ENCODE data around the gene TMEM273.
A peak's percentile ranks its signal among the peaks of the same experiment; 100 is the strongest.

The TMEM273 gene

DNA sequence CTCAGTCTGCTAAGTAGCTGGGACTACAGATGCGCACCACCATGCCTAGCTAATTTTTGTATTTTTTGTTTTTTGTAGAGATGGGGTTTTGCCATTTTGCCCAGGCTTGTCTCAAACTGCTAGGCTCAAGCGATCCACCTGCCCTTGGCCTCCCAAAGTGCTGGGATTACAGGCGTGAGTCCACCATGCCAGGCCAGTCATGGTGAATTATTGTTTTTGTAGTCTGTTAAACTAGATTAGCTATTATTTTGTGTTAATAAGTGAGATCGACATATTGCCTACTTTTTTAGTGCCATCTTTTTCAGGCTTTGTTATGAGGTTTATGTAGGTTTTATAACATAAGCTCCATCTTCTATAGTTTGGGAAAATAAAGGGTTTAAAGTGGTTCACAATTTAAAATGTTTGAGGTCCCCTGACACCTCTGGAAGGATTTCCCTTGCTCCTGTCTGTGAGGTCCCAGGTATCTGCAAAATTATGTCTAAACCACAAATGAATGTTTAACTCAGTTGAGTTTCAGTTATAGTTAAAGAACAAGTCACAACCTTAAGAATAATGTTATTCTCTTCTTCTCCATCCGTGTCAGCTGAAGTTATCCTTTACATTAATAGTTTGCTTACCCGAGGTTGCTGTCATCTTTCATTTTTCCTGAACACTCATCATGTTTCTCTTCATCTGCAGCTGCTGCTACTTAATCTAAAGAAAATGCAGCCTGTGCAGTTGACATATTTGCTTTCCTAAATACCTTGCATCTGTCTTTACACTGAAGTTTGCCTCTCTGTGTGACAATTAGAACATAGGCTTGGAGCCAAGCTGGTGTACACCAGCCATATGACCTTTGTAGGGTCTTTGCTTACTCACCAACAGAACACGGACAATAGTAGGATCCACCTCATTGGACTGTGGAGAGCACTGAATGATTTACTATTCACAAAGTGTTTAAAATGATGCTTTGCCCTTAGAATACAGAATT, 63.9 kb downstream of the TMEM273 start:
- intact Hi-C loops (cut with DNase I), result no loop called here
- DNase-seq, result no peak

DNA sequence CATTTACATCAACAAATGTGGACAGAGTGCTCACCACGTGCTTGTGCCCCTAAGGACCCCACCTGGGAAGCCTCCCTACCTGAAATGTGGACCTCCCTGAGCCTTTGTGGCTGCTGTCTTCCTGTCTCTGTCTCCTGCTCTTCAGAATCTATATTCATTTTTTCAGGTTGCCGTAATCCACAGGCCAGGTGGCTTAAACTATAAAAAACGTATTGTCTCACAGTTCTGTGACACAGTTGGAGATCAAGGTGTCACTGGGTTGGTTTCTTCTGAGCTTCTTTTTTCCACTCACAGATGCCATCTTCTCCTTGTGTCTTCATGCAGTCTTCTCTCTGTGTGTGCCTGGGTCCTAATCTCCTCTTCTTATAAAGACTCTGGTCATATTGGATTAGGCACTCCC, 67.3 kb downstream of the TMEM273 start:
- DNase-seq, result no peak
- intact Hi-C loops (cut with DNase I), result no loop called here

DNA sequence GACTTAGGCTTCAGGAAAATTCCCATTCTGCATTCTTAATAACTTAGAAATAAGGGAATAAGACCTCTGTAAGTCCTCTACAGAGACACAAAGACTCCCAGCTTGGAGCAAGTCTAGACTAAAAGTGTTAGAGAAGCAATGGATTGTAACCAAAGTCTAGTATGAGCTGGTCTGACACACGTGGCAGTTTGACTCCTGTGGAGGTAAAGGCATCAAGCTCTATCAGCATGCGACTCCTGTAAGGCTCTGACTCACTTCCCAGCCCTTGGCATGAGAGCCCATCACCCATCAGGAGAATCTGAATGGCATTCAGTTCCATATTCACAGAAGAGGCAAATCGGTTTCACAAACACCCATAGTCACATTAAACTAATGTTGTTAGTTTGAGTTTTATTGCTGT, 68.4 kb downstream of the TMEM273 start:
- no peak for DNase-seq
- intact Hi-C loops (cut with DNase I), result loop anchor here (5.0 to 10.0 kb wide), 2 partner anchors 37 to 135 kb away; no protein-coding TSS in a partner anchor

DNA sequence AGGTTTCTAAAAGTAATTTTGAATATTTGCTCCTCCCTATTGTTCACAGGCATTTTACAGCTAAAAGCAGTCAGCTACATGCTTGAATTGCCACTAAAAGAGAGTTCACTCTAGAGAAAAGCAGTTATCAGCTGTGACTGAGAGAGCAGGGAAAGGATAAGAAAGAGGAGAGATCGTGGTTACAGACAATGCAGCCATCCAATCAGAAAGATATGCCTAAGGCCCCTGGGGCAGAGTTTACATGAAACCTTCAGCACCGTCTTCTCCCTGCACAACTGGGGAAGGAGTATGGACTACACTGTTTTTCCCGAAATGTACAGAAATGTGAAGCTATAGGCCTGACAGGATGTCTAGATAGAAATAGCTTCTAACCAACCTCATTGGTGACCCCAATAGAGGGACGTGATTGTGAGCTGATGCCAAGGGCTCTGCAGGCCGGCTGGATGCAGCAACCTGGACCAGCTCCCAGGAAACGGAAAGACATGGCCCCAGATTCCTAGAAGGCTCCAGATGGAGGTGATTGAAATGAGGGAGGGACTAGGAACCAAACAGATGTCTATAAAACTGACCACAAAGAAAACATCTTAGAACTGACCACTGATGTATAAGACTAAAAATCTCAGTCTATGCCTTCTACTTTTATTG, 69.6 kb downstream of the TMEM273 start:
- intact Hi-C loops (cut with DNase I), result loop anchor here (5.0 to 10.0 kb wide), 2 partner anchors 36 to 134 kb away; no protein-coding TSS in a partner anchor
- no peak for DNase-seq

DNA sequence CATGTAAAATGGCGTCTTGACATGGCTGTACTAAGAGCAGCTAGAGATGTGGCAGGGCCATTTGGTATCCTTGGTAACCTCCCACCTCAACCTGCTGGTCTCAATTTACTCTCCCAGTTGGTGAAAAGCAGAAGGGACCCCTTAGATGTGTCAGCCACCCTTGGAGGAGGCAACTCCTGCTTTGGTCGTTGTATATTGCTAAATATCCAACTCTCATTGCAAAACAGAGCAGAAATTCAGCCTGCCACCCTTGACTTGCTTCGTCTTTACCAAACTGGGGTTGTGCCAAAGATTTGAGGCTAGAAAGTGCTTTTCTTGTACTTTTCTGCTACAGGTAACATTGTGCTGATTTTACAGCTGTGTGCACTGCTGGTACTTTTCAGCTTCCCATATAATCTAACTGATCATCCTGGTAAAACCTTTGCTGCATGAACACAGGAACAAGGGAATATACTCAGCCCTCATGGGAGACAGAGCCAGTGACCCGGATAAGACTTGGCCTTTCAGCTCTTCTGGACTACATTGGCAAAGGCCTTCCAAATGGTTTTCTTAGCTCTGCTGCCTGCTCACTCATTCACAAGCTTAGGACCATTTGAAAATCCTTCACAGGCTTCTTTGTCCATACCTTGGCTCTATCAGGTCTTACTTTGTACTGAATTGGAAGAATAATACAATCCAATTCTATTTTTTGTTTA, 70.7 kb downstream of the TMEM273 start:
- DNase-seq, result no peak

DNA sequence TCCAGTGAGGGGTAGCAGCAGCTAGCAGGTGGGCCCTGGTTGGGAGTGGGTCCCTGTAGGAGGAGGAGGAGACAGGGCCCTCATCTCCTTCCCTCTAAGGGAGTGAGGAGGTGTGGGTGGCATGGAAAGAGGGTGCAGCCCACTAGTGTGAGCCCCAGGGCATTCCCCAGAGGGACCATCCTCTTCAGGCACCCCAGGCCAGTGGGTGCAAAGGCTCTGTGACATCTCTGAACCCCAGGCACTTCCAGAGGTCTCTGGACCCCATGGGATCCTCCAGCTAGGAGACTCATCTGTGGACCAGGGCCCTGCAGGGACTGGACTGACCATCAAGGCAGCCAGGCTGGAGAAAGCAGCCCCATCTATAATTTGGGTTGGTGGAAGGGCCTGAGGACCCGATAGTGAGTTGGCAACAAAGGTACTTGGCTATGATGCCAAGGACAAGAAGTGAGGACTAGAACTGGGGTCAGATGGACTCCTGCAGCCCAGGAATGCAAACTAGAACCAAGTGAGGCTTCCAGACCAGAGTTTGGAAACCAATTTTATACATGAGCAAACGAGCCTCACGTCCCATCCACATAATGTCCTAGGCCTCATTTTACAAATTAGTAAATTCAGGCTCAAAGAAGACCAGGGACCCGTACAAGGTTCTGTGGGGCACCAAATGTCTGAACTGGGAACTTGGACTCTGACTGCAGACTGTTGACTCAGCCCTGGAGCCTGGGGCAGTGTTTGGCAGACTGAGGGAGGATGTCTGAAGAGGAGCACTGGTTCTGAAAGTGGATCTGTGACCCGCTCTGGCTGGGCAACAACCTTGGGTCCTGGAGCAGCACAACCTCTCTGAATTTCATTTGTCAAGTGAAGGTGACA, 71.4 kb downstream of the TMEM273 start:
- intact Hi-C loops (cut with DNase I), result loop anchor here (5.0 to 10.0 kb wide), 2 partner anchors 34 to 132 kb away; no protein-coding TSS in a partner anchor
- no peak for DNase-seq

More for the DNA sequence above, 70.7 kb downstream of the TMEM273 start:
- intact Hi-C loops (cut with DNase I), result loop anchor here (5.0 to 10.0 kb wide), 2 partner anchors 35 to 133 kb away; no protein-coding TSS in a partner anchor

DNA sequence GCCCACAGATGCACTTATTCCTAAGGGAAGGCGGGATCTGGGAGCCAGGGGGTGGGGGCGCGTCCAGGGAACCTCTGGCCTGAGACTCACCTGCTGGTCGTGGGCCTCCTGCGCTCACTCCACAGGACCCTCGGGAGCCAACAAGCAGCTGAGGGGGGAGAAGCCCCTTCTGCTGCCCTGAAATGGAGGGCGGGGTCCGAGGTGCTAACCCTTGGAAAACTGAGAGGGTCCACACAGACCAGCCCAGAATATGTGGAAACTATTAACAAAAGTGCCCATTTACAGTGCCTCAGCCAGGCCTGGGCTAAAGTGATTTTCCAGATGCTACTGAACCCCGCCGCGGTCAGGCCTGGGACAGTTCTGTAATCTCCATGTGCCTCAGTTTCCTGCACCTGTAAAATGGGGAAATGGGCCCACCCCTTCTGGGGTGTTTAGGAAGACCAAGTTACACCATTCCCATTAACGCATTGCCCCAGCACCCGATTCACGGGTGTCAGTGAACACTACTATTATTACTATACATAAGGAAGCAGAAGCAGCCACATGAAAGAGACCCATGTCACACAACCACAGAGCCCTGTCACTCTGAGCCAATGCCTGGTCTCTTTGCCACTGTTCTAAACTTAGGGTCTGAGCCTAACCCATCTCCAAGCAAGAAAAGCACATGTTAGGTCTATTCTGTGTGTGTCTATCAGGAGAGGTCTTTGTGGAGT, 72.2 kb downstream of the TMEM273 start:
- intact Hi-C loops (cut with DNase I), result loop anchor here (5.0 to 10.0 kb wide), 2 partner anchors 34 to 131 kb away; no protein-coding TSS in a partner anchor
- DNase-seq, result no peak

DNA sequence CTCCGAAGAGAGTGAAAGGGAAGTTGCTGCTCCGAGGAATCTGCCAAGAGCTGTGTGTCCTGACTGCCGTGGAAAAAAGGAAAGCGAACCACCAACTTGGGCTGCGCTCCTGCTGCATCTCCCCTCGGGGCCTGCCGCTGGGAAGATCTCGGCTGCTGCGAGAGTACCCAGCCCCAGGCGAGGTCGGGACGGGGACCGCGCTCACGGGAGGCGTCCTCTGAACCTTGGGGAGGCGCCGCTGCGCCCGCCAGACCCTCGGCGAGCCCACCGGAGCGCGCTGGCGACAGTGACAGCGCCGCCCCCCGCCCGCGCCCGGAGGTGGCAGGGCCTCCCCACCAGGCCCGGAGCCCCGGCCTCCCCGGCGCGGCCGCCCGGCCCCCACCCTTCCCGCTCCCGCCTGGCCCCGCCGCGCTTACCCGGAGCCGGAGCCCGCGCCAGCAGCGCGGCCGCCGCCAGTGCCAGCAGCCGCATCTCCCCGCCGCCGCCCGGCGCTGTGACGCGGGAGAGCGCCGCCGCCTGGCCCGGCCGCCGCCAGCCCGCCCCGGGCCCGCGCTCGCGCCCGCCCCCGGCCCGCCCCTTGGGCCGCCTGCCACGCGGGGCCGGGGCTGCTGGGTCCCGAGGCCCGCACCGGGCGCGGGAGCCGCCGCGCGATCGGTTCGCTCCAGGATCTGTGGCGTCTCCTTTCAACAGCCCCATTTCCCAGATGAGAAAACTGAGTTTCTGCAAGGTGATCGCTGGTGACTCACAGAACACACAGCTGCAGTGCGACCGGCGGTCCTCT, 73.0 kb downstream of the TMEM273 start, which contains the start of gene VSTM4:
TSS of gene VSTM4 (minus strand) at position 508 of the 781 bp plus-strand sequence. CDS start at position 471, 37 bp downstream.
- DNase-seq, result peak in 8 of 10 donors; percentile 29 to 92 (median 42)
- intact Hi-C loops (cut with DNase I), result loop anchor here (5.0 to 10.0 kb wide), 2 partner anchors 33 to 130 kb away; no protein-coding TSS in a partner anchor

DNA sequence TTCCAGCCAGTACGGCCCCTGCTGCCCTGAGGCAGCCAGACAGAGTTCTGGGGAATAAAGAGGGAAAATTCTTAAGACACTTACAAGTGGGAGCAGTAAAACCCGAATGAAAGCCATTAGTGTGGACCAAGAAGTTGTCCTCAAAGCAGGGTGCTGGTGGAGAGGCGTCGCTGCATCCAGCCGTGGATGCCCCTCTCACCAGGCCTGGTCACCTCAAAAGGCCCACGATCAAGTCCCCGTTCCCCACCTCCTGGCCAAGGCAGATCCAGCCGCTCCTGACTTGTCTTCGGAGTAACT, 73.5 kb downstream of the TMEM273 start:
- intact Hi-C loops (cut with DNase I), result loop anchor here (5.0 to 10.0 kb wide), 2 partner anchors 32 to 130 kb away; no protein-coding TSS in a partner anchor
- DNase-seq, result peak in 1 of 10 donors; percentile 26

DNA sequence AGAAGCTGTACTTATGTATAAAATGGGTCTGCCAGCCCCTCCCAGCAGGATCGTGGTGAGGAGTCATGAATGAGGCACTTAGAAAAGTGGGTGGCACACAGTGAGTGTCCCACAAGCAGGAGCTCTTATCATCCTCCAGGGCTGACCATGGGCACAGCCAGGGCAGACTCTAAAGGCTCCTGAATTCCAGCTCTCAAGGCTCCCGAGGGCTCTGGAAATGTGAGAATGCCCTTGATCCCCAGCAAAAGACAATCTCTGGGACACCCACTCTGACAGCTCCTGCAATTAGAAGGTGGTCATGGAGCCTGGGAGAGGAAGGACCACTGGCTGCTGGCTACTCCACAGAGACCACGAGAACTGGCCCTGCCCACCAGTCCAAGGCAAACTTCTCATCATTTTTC, 74.5 kb downstream of the TMEM273 start:
- no peak for DNase-seq
- intact Hi-C loops (cut with DNase I), result loop anchor here (10.0 kb wide), 1 partner anchor 129 kb away; no protein-coding TSS in a partner anchor

DNA sequence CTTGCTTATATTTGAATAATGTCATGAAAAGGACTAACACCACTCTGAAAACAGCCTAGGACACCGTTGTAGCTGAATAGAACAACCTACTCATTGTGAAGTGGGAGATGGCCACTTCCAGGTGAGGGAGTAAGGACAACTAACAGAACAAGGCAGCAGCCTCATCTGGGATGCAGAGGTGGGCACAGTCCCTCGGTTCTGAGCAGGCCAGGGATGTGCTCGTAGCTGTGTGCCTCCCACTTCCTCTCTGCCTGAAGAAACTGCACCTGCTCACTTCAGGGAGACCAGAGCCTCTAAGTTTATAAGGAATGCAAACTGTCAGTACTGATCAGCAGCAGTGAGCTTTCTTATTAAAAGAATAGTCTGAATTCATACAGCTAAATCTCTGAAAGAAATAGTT, 75.3 kb downstream of the TMEM273 start:
- intact Hi-C loops (cut with DNase I), result loop anchor here (10.0 kb wide), 1 partner anchor 128 kb away; no protein-coding TSS in a partner anchor
- no peak for DNase-seq

DNA sequence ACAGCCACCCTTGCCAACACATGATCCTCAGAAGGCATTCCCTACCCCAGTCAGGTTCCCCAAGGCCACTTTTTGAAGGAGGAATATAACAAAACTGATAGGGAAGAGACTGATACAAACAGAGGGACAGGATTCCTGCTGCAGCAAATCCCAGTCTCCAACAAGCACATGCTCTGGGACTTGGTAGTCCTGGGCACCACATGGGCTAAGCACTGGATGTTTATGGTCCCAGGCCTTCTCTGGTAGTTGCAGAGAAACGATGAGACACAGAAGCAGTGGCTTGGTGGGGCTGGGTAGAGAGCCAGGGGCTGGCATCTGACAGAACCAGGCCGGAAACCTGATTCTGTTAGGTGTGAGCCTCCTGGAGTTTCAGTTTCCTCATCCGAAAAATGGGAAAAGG, 76.1 kb downstream of the TMEM273 start:
- intact Hi-C loops (cut with DNase I), result loop anchor here (10.0 kb wide), 1 partner anchor 127 kb away; no protein-coding TSS in a partner anchor
- no peak for DNase-seq

DNA sequence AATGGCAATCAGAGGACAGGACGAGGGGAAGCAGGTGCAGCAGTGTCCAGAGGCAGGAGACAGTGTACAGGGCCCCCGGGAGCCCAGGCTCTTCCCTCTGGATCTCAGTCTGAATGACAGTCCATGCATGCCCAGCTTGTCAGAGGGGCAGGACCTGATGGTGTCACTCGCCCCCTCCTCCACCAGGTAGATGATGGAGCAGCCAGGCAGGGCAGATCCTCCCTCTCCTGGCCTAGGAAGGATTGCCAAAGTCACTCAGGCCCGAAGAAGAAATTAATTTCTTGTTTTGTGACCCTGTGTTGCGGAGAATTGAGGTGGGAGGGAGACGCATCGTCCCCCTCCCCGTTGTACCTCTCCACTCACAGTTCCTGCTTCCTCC, 76.9 kb downstream of the TMEM273 start:
- intact Hi-C loops (cut with DNase I), result loop anchor here (10.0 kb wide), 1 partner anchor 127 kb away; no protein-coding TSS in a partner anchor
- DNase-seq, result peak in 1 of 10 donors; percentile 53

DNA sequence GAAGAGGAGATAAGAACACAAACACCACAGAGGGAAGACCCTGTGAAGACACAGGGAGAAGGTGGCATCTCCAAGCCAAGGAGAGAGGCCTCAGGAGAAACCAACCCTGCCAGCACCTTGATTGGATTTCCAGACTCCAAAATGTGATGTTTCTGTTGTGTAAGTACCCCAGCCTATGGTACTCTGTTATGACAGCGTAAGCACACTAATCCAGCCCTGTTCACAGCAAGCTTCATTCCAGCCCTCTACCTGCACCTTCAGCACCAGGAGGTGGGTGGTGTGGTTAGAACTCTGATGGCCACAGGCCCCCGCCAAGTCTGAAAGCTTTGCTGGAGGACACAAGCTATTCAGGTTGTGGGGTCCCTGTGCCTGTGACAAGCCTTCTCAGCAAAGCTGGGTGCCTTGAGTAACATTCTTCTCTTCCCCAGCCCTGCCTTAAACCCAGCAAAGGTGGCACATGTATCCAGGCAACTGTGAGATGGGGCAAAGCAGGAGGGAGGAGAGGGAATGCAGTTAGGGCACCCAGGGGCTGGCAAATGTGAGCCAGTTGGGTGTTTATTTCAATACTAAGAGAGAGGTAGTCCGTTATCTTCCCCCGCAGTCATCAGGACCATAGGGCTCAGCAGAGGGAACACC, 77.4 kb downstream of the TMEM273 start:
- DNase-seq, result no peak
- intact Hi-C loops (cut with DNase I), result loop anchor here (10.0 kb wide), 1 partner anchor 126 kb away; no protein-coding TSS in a partner anchor

DNA sequence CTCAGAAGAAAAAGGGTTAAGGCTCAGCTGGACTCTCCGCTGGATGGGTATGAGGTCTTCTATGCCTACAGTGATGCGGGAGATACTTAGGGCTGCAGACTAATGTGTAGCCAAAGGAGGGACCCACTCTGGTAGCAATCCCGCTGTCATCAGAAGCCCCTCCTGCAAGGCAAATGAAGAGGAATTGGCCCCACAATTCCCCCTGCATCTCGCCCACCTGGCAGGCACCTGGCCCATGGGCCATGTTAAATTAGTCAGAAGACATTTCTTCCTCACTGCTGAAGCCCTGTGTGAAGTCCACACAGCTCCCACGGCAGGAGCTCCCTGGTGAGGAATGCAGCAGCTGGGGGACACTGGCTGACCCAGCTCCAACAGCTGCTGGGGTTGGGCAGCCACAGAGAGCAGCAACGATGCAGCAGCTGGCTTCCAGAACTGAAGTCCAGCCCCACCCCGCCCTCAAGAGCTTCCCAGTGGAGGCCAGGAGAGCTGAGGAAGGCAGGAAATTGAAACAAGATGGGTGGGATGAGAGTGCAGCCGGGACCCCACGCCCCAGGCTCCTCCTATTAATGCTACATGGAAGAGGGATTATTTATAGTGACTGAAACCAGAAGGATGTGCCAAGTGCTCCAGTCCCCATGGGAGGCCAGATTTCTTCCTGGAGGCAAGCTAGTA, 78.4 kb downstream of the TMEM273 start:
- peak in 2 of 10 donors; percentile 30 to 87 for DNase-seq
- intact Hi-C loops (cut with DNase I), result loop anchor here (10.0 kb wide), 1 partner anchor 125 kb away; no protein-coding TSS in a partner anchor

DNA sequence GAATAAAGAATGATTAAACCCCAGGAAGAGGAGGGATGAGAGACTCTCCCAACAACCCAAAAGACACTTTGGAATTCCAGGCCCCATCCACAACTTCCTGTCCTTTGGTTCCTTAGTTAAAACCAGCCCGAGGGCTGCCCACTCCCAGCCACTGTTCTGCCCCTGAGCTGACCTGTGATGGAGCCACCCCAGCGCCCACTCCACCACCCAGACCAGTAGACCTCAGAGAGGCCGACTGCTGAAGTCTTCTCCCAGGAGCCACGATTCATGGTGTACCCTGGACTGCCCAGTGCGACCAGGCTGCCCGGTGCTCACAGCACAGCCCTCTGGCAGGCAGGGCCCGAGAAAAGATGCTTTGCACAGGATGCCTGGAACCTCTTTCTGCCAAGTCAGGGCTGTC, 79.5 kb downstream of the TMEM273 start:
- intact Hi-C loops (cut with DNase I), result no loop called here
- DNase-seq, result no peak

DNA sequence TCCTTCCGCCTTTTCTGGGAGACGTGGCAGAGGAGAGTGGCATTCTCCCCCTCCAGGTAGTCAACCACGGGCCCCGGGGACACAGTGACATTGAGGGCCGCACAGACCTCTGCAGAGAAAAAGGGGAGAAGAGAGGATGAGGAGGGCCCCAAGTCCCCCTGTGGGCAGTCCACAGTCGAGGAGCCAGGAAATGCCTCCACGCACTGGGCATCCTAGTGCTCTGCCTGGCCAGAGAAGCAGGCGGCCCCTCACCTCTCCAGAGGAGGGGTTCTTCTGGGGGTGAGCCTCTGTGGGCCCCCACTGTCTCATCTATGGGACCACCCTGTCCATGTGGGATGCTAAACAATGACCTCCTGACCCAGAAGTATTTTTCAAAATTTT, 80.3 kb downstream of the TMEM273 start:
- DNase-seq, result no peak
- intact Hi-C loops (cut with DNase I), result no loop called here
